B cell (primary cell): ENCODE data around the gene HIPK3.
"Not testable (repeated sequence)": the region's sequence is repeated elsewhere in the genome, so short reads cannot be mapped to it uniquely, and the experiment has no call there.

Experiments used
- CTCF ChIP-seq: fragments of 200-600 bp; IDR thresholded peaks from one replicate; pipeline ENCODE4 v1.8.0; 2022; ENCODE audit warnings: antibody characterized with exemption, mild to moderate bottlenecking
- EZH2 ChIP-seq: IDR thresholded peaks from 2 replicates; pipeline ENCODE4 v1.6.1; 2012; ENCODE audit warnings: borderline replicate concordance, low read depth, mild to moderate bottlenecking, moderate library complexity, low read length; ENCODE audit not compliant: insufficient read depth, poor library complexity, severe bottlenecking

GRCh38 chr11:33306821-33307220, 49.6 kb downstream of the HIPK3 start:
- not testable (repeated sequence) for TF ChIP-seq CTCF, EZH2
